Motor neuron (in vitro differentiated cells): ENCODE measurements around the gene TKTL1. TPM values are rescaled to one million over a fixed set of nuclear protein-coding genes. Genes with fewer than 3 reads are reported as not detected.
A peak's percentile ranks its signal among the peaks of the same experiment; 100 is the strongest.

ENCODE experiments used
- ATAC-seq, 8 experiments: fragments of 200-7000 bp; cut with Tn5 transposase; replicated peaks in 6 of 8; 2 replicates each; pipeline ENCODE4 v1.8.0; 2021; ENCODE audit warnings: mild to moderate bottlenecking in 8 of 8, moderate library complexity in 8 of 8
- H3K27ac ChIP-seq, 2 donors: fragments of 250-450 bp; sonication (Bioruptor Pico); 2 replicates each; pipeline ENCODE4 v1.9.0; 2021; ENCODE audit warnings: antibody characterized with exemption in 2 of 2, mild to moderate bottlenecking in 2 of 2, moderate library complexity in 1 of 2
- H3K4me1 ChIP-seq, 2 donors: fragments of 250-450 bp; sonication (Bioruptor Pico); replicated peaks in 1 of 2; 2 replicates each; pipeline ENCODE4 v1.6.1; 2021; ENCODE audit warnings: antibody characterized with exemption in 2 of 2, mild to moderate bottlenecking in 2 of 2, moderate library complexity in 1 of 2
- H3K4me3 ChIP-seq, 5 donors: fragments of 250-450 bp; sonication (Bioruptor Pico); 2 replicates each; pipeline ENCODE4 v1.9.0; 2021; ENCODE audit warnings: antibody characterized with exemption in 5 of 5, mild to moderate bottlenecking in 5 of 5, moderate library complexity in 4 of 5
- WGBS, 10 experiments: fragments of 450-650 bp; shearing (Covaris generic); methylation state at CpG; one replicate each; pipeline ENCODE4 v1.0.0; 2022; 5-methylcytosine and 5-hydroxymethylcytosine counted together
- in situ Hi-C, 9 experiments: fragments of 400-800 bp; cut with MboI; loops; one replicate each; pipeline ENCODE4 v1.15.0; 2021; ENCODE audit warnings: low sequenced_read_pairs in 9 of 9, low pct_unique_long_range_greater_than_20kb in 2 of 9; ENCODE audit not compliant: unreplicated experiment in 9 of 9
- total RNA-seq, 8 experiments: library from RNA; unstranded; fragments of 300-600 nt; gene quantifications; 2 replicates each; pipeline versions ENCODE4 v1.2.3 to v1.2.4, GENCODE V29; 2022

TKTL1 gene
- total RNA-seq, 8 experiments from 2014 or later, result 1.2 to 13.5 (median 7.5) TPM; not detected in 3

- no peak overlapping the region for H3K4me3 ChIP-seq
- no peak overlapping the region for H3K27ac ChIP-seq
- ATAC-seq, result no peak
- WGBS, 10 experiments, result 60% methylated on average over 1 of the region's 13 CpGs; no CpG with 5 or more reads in 9 of the 10 experiments
- in situ Hi-C loops, result no loop called here
- H3K4me1 ChIP-seq, result no peaks in the 10 kb centered on the region
Measured at GRCh38 chrX:154352466-154352865, 56.9 kb downstream of the TKTL1 start.

GRCh38 chrX:154353172-154353843, 57.7 kb downstream of the TKTL1 start:
- Histone ChIP-seq H3K27ac (no peak overlapping the region), H3K4me3 (no peak overlapping the region), H3K4me1 (no peaks in the 10 kb centered on the region)
- in situ Hi-C loops, result no loop called here
- WGBS, 10 experiments, result 91 to 100% methylated on average over 2 to 6 of the region's 24 CpGs; no CpG with 5 or more reads in 8 of the 10 experiments
- ATAC-seq, result no peak

GRCh38 chrX:154354013-154354412, 58.4 kb downstream of the TKTL1 start:
- Histone ChIP-seq H3K27ac (no peak overlapping the region), H3K4me3 (no peak overlapping the region), H3K4me1 (no peaks in the 10 kb centered on the region)
- WGBS, 10 experiments, result 100% methylated on average over 1 of the region's 14 CpGs; no CpG with 5 or more reads in 9 of the 10 experiments
- ATAC-seq, result no peak
- in situ Hi-C loops, result no loop called here

GRCh38 chrX:154354516-154354915, 58.9 kb downstream of the TKTL1 start:
- no peak for ATAC-seq
- 100% methylated on average over 1 of the region's 13 CpGs; no CpG with 5 or more reads in 9 of the 10 experiments for WGBS, 10 experiments
- Histone ChIP-seq H3K27ac (no peak overlapping the region), H3K4me3 (no peak overlapping the region), H3K4me1 (no peaks in the 10 kb centered on the region)
- in situ Hi-C loops, result no loop called here

GRCh38 chrX:154355094-154355775, 59.6 kb downstream of the TKTL1 start:
- Histone ChIP-seq H3K4me1 (no peaks in the 10 kb centered on the region), H3K27ac (no peak overlapping the region), H3K4me3 (no peak overlapping the region)
- 82% methylated on average over 8 of the region's 30 CpGs; no CpG with 5 or more reads in 9 of the 10 experiments for WGBS, 10 experiments
- in situ Hi-C loops, result no loop called here
- ATAC-seq, result no peak

- WGBS, 10 experiments, result 57% methylated on average over 1 of the region's 12 CpGs; no CpG with 5 or more reads in 9 of the 10 experiments
- no peaks in the 10 kb centered on the region for H3K4me1 ChIP-seq
- no peak overlapping the region for H3K4me3 ChIP-seq
- H3K27ac ChIP-seq, result no peak overlapping the region
- ATAC-seq, result peak in 1 of 8 experiments; percentile 5
- in situ Hi-C loops, result no loop called here
Measured at GRCh38 chrX:154355776-154356140, 60.2 kb downstream of the TKTL1 start.

GRCh38 chrX:154356596-154356995, 61.0 kb downstream of the TKTL1 start:
- Histone ChIP-seq H3K27ac (no peak overlapping the region), H3K4me1 (no peaks in the 10 kb centered on the region), H3K4me3 (no peak overlapping the region)
- no peak for ATAC-seq
- no CpG with 5 or more reads among the region's 13 CpGs for WGBS, 10 experiments
- in situ Hi-C loops, result no loop called here

GRCh38 chrX:154357205-154357604, 61.6 kb downstream of the TKTL1 start:
- Histone ChIP-seq H3K27ac (no peak overlapping the region), H3K4me3 (no peak overlapping the region), H3K4me1 (no peaks in the 10 kb centered on the region)
- WGBS, 10 experiments, result no CpG with 5 or more reads among the region's 27 CpGs
- no peak for ATAC-seq
- in situ Hi-C loops, result no loop called here

GRCh38 chrX:154358011-154358410, 62.4 kb downstream of the TKTL1 start:
- H3K4me3 ChIP-seq, result no peak overlapping the region
- WGBS, 10 experiments, result no CpG with 5 or more reads among the region's 11 CpGs
- H3K4me1 ChIP-seq, result no peaks in the 10 kb centered on the region
- in situ Hi-C loops, result no loop called here
- H3K27ac ChIP-seq, result no peak overlapping the region
- no peak for ATAC-seq

- H3K4me1 ChIP-seq, result no peaks in the 10 kb centered on the region
- no peak overlapping the region for H3K27ac ChIP-seq
- H3K4me3 ChIP-seq, result no peak overlapping the region
- in situ Hi-C loops, result no loop called here
- no peak for ATAC-seq
- 80% methylated on average over 2 of the region's 6 CpGs; no CpG with 5 or more reads in 9 of the 10 experiments for WGBS, 10 experiments
Measured at GRCh38 chrX:154358829-154359228, 63.2 kb downstream of the TKTL1 start.

- WGBS, 10 experiments, result 82 to 100% methylated on average over 2 to 10 of the region's 41 CpGs; no CpG with 5 or more reads in 8 of the 10 experiments
- in situ Hi-C loops, result no loop called here
- Histone ChIP-seq H3K4me3 (no peak overlapping the region), H3K27ac (no peak overlapping the region), H3K4me1 (no peaks in the 10 kb centered on the region)
- no peak for ATAC-seq
Measured at GRCh38 chrX:154359362-154360154, 64.0 kb downstream of the TKTL1 start.

GRCh38 chrX:154360155-154360713, 64.6 kb downstream of the TKTL1 start:
- no peaks in the 10 kb centered on the region for H3K4me1 ChIP-seq

GRCh38 chrX:154362085-154362742, 66.6 kb downstream of the TKTL1 start:
- 44% methylated on average over 5 of the region's 30 CpGs; no CpG with 5 or more reads in 9 of the 10 experiments for whole genome bisulfite sequencing, 10 experiments
- ATAC-seq, result no peak
- in situ Hi-C loops, result no loop called here
- Histone ChIP-seq H3K4me3 (no peak overlapping the region), H3K4me1 (no peaks in the 10 kb centered on the region), H3K27ac (no peak overlapping the region)

More at GRCh38 chrX:154360155-154360713, 64.6 kb downstream of the TKTL1 start:
- 90 to 100% methylated on average over 2 to 6 of the region's 34 CpGs; no CpG with 5 or more reads in 8 of the 10 experiments for WGBS, 10 experiments
- Histone ChIP-seq H3K27ac (no peak overlapping the region), H3K4me3 (no peak overlapping the region)
- in situ Hi-C loops, result no loop called here
- ATAC-seq, result no peak
